ENCODE results near the gene PLB1.

- TF ChIP-seq EZH2phosphoT487 (IDR thresholded peaks at IDR 0.05; ENCODE audit: low read depth, severe bottlenecking, unreplicated experiment) (no peak), CTCF (IDR thresholded peaks at IDR 0.05; ENCODE audit: poor library complexity) (no peak), EZH2 (IDR thresholded peaks at IDR 0.05; ENCODE audit: borderline replicate concordance) (no peak)
Observed at GRCh38 chr2:28463893-28464292, 32.0 kb upstream of the PLB1 start.
